Activated CD4-positive, alpha-beta T cell treated with anti-CD3 and anti-CD28 coated beads, Interleukin-2, amount 10 ng/mL, durations not matched to agents 24 days and 14 days (primary cell): ENCODE results near the gene MUC5AC. TPM values are rescaled to one million over a fixed set of nuclear protein-coding genes. Genes with fewer than 3 reads are reported as not detected.

Experiments used
- DNase-seq: peaks from one replicate; pipeline ENCODE4 v3.0.0; 2022
- H3K27ac Mint-ChIP-seq: one replicate; pipeline ENCODE4 v1.8.0; 2022; ENCODE audit warnings: mild to moderate bottlenecking, mixed read lengths
- H3K27me3 Mint-ChIP-seq: one replicate; pipeline ENCODE4 v1.8.0; 2022; ENCODE audit warnings: mixed read lengths
- H3K36me3 Mint-ChIP-seq: one replicate; pipeline ENCODE4 v1.8.0; 2022; ENCODE audit warnings: low read depth, mild to moderate bottlenecking, mixed read lengths
- H3K4me1 Mint-ChIP-seq: one replicate; pipeline ENCODE4 v1.8.0; 2021; ENCODE audit warnings: mixed read lengths
- H3K4me3 Mint-ChIP-seq: one replicate; pipeline ENCODE4 v1.8.0; 2022; ENCODE audit warnings: mild to moderate bottlenecking, moderate library complexity, mixed read lengths
- H3K9me3 Mint-ChIP-seq: one replicate; pipeline ENCODE4 v1.8.0; 2021; ENCODE audit warnings: mixed read lengths
- intact Hi-C: fragments of 100-400 bp; cut with micrococcal nuclease; formaldehyde crosslinking; loops from one replicate; pipeline ENCODE4 v1.15.1; 2023
- total RNA-seq: library from RNA; stranded (reverse); gene quantifications from 2 replicates; pipeline ENCODE4 v1.2.3, GENCODE V29; 2022

Gene MUC5AC
- total RNA-seq, 1 donor from 2014 or later = not detected

GRCh38 chr11:1116666-1117390, 40.9 kb upstream of the MUC5AC start:
- no peaks in the 10 kb centered on the region for H3K4me1 Mint-ChIP-seq
- H3K4me3 Mint-ChIP-seq = no peak overlapping the region
- H3K27ac Mint-ChIP-seq = no peak overlapping the region
- no peak for DNase-seq
- H3K9me3 Mint-ChIP-seq = no peaks in the 10 kb centered on the region
- H3K27me3 Mint-ChIP-seq = no peaks in the 10 kb centered on the region
- no peaks in the 10 kb centered on the region for H3K36me3 Mint-ChIP-seq
- intact Hi-C loops = loop anchor here (10.0 kb wide), 1 partner anchor 398 kb away; no protein-coding TSS in a partner anchor

GRCh38 chr11:1117992-1118391, 39.8 kb upstream of the MUC5AC start:
- intact Hi-C loops = loop anchor here (10.0 kb wide), 1 partner anchor 397 kb away; no protein-coding TSS in a partner anchor
- no peak overlapping the region for H3K4me3 Mint-ChIP-seq
- H3K4me1 Mint-ChIP-seq = no peaks in the 10 kb centered on the region
- H3K36me3 Mint-ChIP-seq = no peaks in the 10 kb centered on the region
- no peaks in the 10 kb centered on the region for H3K9me3 Mint-ChIP-seq
- H3K27me3 Mint-ChIP-seq = no peaks in the 10 kb centered on the region
- H3K27ac Mint-ChIP-seq = no peak overlapping the region
- no peak for DNase-seq

- DNase-seq = no peak
- H3K9me3 Mint-ChIP-seq = no peaks in the 10 kb centered on the region
- intact Hi-C loops = loop anchor here (10.0 kb wide), 1 partner anchor 396 kb away; no protein-coding TSS in a partner anchor
- H3K36me3 Mint-ChIP-seq = no peaks in the 10 kb centered on the region
- no peak overlapping the region for H3K27ac Mint-ChIP-seq
- H3K27me3 Mint-ChIP-seq = no peaks in the 10 kb centered on the region
- no peaks in the 10 kb centered on the region for H3K4me1 Mint-ChIP-seq
- H3K4me3 Mint-ChIP-seq = no peak overlapping the region
Measured at GRCh38 chr11:1118755-1119603, 38.8 kb upstream of the MUC5AC start.

- DNase-seq = no peak
- Mint-ChIP-seq H3K4me1 (no peaks in the 10 kb centered on the region), H3K36me3 (no peaks in the 10 kb centered on the region), H3K9me3 (peaks cover 7% of the 10 kb centered on the region), H3K27ac (no peak overlapping the region), H3K4me3 (no peak overlapping the region), H3K27me3 (no peaks in the 10 kb centered on the region)
- intact Hi-C loops = loop anchor here (10.0 kb wide), 1 partner anchor 395 kb away; no protein-coding TSS in a partner anchor
Measured at GRCh38 chr11:1119604-1120146, 38.1 kb upstream of the MUC5AC start.

GRCh38 chr11:1120532-1121330, 37.0 kb upstream of the MUC5AC start:
- DNase-seq = no peak
- no peak overlapping the region for H3K4me3 Mint-ChIP-seq
- H3K27ac Mint-ChIP-seq = no peak overlapping the region
- peaks cover 17% of the 10 kb centered on the region for H3K9me3 Mint-ChIP-seq
- H3K36me3 Mint-ChIP-seq = no peaks in the 10 kb centered on the region
- no peaks in the 10 kb centered on the region for H3K4me1 Mint-ChIP-seq
- H3K27me3 Mint-ChIP-seq = no peaks in the 10 kb centered on the region
- intact Hi-C loops = no loop called here

GRCh38 chr11:1121331-1121812, 36.4 kb upstream of the MUC5AC start:
- no peaks in the 10 kb centered on the region for H3K27me3 Mint-ChIP-seq
- no peak for DNase-seq
- no peaks in the 10 kb centered on the region for H3K4me1 Mint-ChIP-seq
- no peak overlapping the region for H3K27ac Mint-ChIP-seq
- peaks cover 17% of the 10 kb centered on the region for H3K9me3 Mint-ChIP-seq
- no peaks in the 10 kb centered on the region for H3K36me3 Mint-ChIP-seq
- H3K4me3 Mint-ChIP-seq = no peak overlapping the region
- intact Hi-C loops = no loop called here

- no peak for DNase-seq
- Mint-ChIP-seq H3K4me1 (no peaks in the 10 kb centered on the region), H3K27me3 (no peaks in the 10 kb centered on the region), H3K27ac (no peak overlapping the region), H3K36me3 (no peaks in the 10 kb centered on the region), H3K9me3 (peaks cover 17% of the 10 kb centered on the region), H3K4me3 (no peak overlapping the region)
- intact Hi-C loops = no loop called here
Measured at GRCh38 chr11:1121813-1122663, 35.7 kb upstream of the MUC5AC start.

- no peak for DNase-seq
- H3K36me3 Mint-ChIP-seq = no peaks in the 10 kb centered on the region
- H3K27ac Mint-ChIP-seq = no peak overlapping the region
- H3K27me3 Mint-ChIP-seq = no peaks in the 10 kb centered on the region
- H3K4me3 Mint-ChIP-seq = no peak overlapping the region
- H3K4me1 Mint-ChIP-seq = no peaks in the 10 kb centered on the region
- peaks cover 17% of the 10 kb centered on the region for H3K9me3 Mint-ChIP-seq
- intact Hi-C loops = no loop called here
Measured at GRCh38 chr11:1122664-1123002, 35.1 kb upstream of the MUC5AC start.

- intact Hi-C loops = no loop called here
- H3K27ac Mint-ChIP-seq = no peak overlapping the region
- no peaks in the 10 kb centered on the region for H3K4me1 Mint-ChIP-seq
- no peak for DNase-seq
- no peaks in the 10 kb centered on the region for H3K36me3 Mint-ChIP-seq
- H3K4me3 Mint-ChIP-seq = no peak overlapping the region
- H3K27me3 Mint-ChIP-seq = no peaks in the 10 kb centered on the region
- H3K9me3 Mint-ChIP-seq = peaks cover 17% of the 10 kb centered on the region
Measured at GRCh38 chr11:1123970-1124369, 33.8 kb upstream of the MUC5AC start.

- Mint-ChIP-seq H3K27me3 (no peaks in the 10 kb centered on the region), H3K4me1 (no peaks in the 10 kb centered on the region), H3K36me3 (no peaks in the 10 kb centered on the region), H3K4me3 (no peak overlapping the region), H3K27ac (no peak overlapping the region), H3K9me3 (peaks cover 17% of the 10 kb centered on the region)
- intact Hi-C loops = no loop called here
- no peak for DNase-seq
Measured at GRCh38 chr11:1125803-1126202, 31.9 kb upstream of the MUC5AC start.

GRCh38 chr11:1126491-1126926, 31.2 kb upstream of the MUC5AC start:
- H3K9me3 Mint-ChIP-seq = peaks cover 17% of the 10 kb centered on the region
- H3K4me3 Mint-ChIP-seq = no peak overlapping the region
- H3K27ac Mint-ChIP-seq = no peak overlapping the region
- DNase-seq = no peak
- H3K36me3 Mint-ChIP-seq = no peaks in the 10 kb centered on the region
- intact Hi-C loops = no loop called here
- H3K4me1 Mint-ChIP-seq = no peaks in the 10 kb centered on the region
- no peaks in the 10 kb centered on the region for H3K27me3 Mint-ChIP-seq

- H3K27me3 Mint-ChIP-seq = no peaks in the 10 kb centered on the region
- intact Hi-C loops = no loop called here
- H3K4me1 Mint-ChIP-seq = no peaks in the 10 kb centered on the region
- DNase-seq = no peak
- H3K4me3 Mint-ChIP-seq = no peak overlapping the region
- no peaks in the 10 kb centered on the region for H3K36me3 Mint-ChIP-seq
- H3K9me3 Mint-ChIP-seq = peaks cover 17% of the 10 kb centered on the region
- H3K27ac Mint-ChIP-seq = no peak overlapping the region
Measured at GRCh38 chr11:1126935-1127663, 30.7 kb upstream of the MUC5AC start.
